GM18909 (cell line): ENCODE data around the gene FLNB.

Experiments
- ATAC-seq: cut with Tn5 transposase; IDR thresholded peaks from one replicate; pipeline ENCODE4 v1.9.1; 2021; ENCODE audit warnings: mild to moderate bottlenecking; ENCODE audit not compliant: unreplicated experiment, poor library complexity

FLNB gene

GRCh38 chr3:58008141-58009025 lies at the start of gene FLNB:
Gene FLNB (plus strand): TSS chr3:58008422. CDS start chr3:58008565, 143 bp downstream.
- peak; percentile 80 for ATAC-seq

- ATAC-seq = no peak
Observed at GRCh38 chr3:57958642-57959422, 49.4 kb upstream of the FLNB start.

GRCh38 chr3:57959423-57960173 lies 48.6 kb upstream of the FLNB start:
- ATAC-seq = no peak

- ATAC-seq = no peak
Observed at GRCh38 chr3:57960174-57960505, 48.1 kb upstream of the FLNB start.

- no peak for ATAC-seq
Observed at GRCh38 chr3:57961177-57961827, 46.9 kb upstream of the FLNB start.

GRCh38 chr3:57961828-57962447 lies 46.3 kb upstream of the FLNB start:
- no peak for ATAC-seq

GRCh38 chr3:57962448-57962834 lies 45.8 kb upstream of the FLNB start:
- ATAC-seq = no peak

GRCh38 chr3:57963811-57964346 lies 44.3 kb upstream of the FLNB start:
- no peak for ATAC-seq

- no peak for ATAC-seq
Observed at GRCh38 chr3:57966829-57967228, 41.4 kb upstream of the FLNB start.

GRCh38 chr3:57967590-57967989 lies 40.6 kb upstream of the FLNB start:
- ATAC-seq = no peak

- no peak for ATAC-seq
Observed at GRCh38 chr3:57968501-57968900, 39.7 kb upstream of the FLNB start.

- ATAC-seq = no peak
Observed at GRCh38 chr3:57971975-57972374, 36.2 kb upstream of the FLNB start.

GRCh38 chr3:57972531-57973111 lies 35.6 kb upstream of the FLNB start:
- no peak for ATAC-seq

- ATAC-seq = no peak
Observed at GRCh38 chr3:57973715-57974477, 34.3 kb upstream of the FLNB start.

GRCh38 chr3:57974796-57975388 lies 33.3 kb upstream of the FLNB start:
- ATAC-seq = no peak

GRCh38 chr3:57977818-57978235 lies 30.4 kb upstream of the FLNB start:
- no peak for ATAC-seq

- no peak for ATAC-seq
Observed at GRCh38 chr3:57978316-57978715, 29.9 kb upstream of the FLNB start.

GRCh38 chr3:57980416-57980815 lies 27.8 kb upstream of the FLNB start:
- no peak for ATAC-seq
